PC-9 (cell line): ENCODE measurements around the gene SSBP4. TPM values are rescaled to one million over a fixed set of nuclear protein-coding genes. Genes with fewer than 3 reads are reported as not detected.

Experiments
- BruUV-seq: library from RNA; stranded (reverse); fragments of 400-500 nt; replicated peaks from 2 replicates; lab custom pipeline; 2021; lab: Mats Ljungman, UMichigan
- CTCF ChIA-PET: fragments of 300-600 bp; sonication (Branson Sonifier 250); formaldehyde crosslinking; loops from one replicate; lab custom pipeline; 2022; ENCODE audit warnings: antibody characterized with exemption; lab: Charles Lee
- POLR2A ChIA-PET: fragments of 300-600 bp; sonication (Branson Sonifier 250); formaldehyde crosslinking; loops from one replicate; lab custom pipeline; 2022; ENCODE audit warnings: antibody characterized with exemption; ENCODE audit not compliant: unreplicated experiment; lab: Charles Lee
- DNase-seq, 2 experiments: peaks; one replicate each; pipeline versions ENCODE4 v3.0.0 to v3.0.0-alpha.2; 2015 to 2022; ENCODE audit warnings: mixed read lengths in 1 of 2
- H2AFZ ChIP-seq: fragments of 200-600 bp; sonication (generic); 2 replicates; pipeline ENCODE4 v1.8.1; 2017; ENCODE audit warnings: antibody characterized with exemption
- H3F3A ChIP-seq: fragments of 200-600 bp; sonication (generic); 2 replicates; pipeline ENCODE4 v1.8.1; 2017; ENCODE audit warnings: antibody characterized with exemption, mild to moderate bottlenecking, low read depth; ENCODE audit not compliant: insufficient read depth
- H3K27ac ChIP-seq: fragments of 200-600 bp; sonication (generic); 2 replicates; pipeline ENCODE4 v1.6.1; 2016; ENCODE audit warnings: mixed run types
- H3K27me3 ChIP-seq: fragments of 200-600 bp; sonication (generic); 2 replicates; pipeline ENCODE4 v1.6.1; 2016; ENCODE audit warnings: low read depth, mixed run types; ENCODE audit not compliant: insufficient read depth
- H3K36me3 ChIP-seq: fragments of 200-600 bp; sonication (generic); 2 replicates; pipeline ENCODE4 v1.6.1; 2016; ENCODE audit warnings: low read depth, mixed run types
- H3K4me1 ChIP-seq: fragments of 200-600 bp; sonication (generic); replicated peaks from 2 replicates; pipeline ENCODE4 v1.6.1; 2016; ENCODE audit warnings: mixed run types; ENCODE audit not compliant: insufficient read depth
- H3K4me2 ChIP-seq: fragments of 200-600 bp; sonication (generic); 2 replicates; pipeline ENCODE4 v1.6.1; 2017; ENCODE audit warnings: mixed run types
- H3K4me3 ChIP-seq: fragments of 200-600 bp; sonication (generic); 2 replicates; pipeline ENCODE4 v1.6.1; 2016; ENCODE audit warnings: mixed run types
- H3K79me2 ChIP-seq: fragments of 200-600 bp; sonication (generic); 2 replicates; pipeline ENCODE4 v1.6.1; 2017; ENCODE audit warnings: low read depth, mixed run types
- H3K9me2 ChIP-seq: fragments of 200-600 bp; sonication (generic); 2 replicates; pipeline ENCODE4 v1.8.1; 2017; ENCODE audit warnings: mild to moderate bottlenecking; ENCODE audit not compliant: insufficient read depth
- H3K9me3 ChIP-seq: fragments of 200-600 bp; sonication (generic); 2 replicates; pipeline ENCODE4 v1.8.1; 2016; ENCODE audit warnings: low read depth; ENCODE audit not compliant: insufficient read depth
- H4K20me1 ChIP-seq: fragments of 200-600 bp; sonication (generic); 2 replicates; pipeline ENCODE4 v1.8.1; 2017; ENCODE audit not compliant: insufficient read depth
- CTCF ChIP-seq: fragments of 200-600 bp; sonication (generic); conservative IDR thresholded peaks from 2 replicates; pipeline ENCODE4 v1.6.1; 2017; ENCODE audit warnings: mixed run types, antibody characterized with exemption, mild to moderate bottlenecking, moderate library complexity
- EZH2 ChIP-seq: fragments of 200-600 bp; sonication (generic); IDR thresholded peaks from 2 replicates; pipeline ENCODE4 v1.8.0; 2017; ENCODE audit warnings: antibody characterized with exemption, low read depth
- intact Hi-C: fragments of 100-400 bp; cut with micrococcal nuclease; formaldehyde crosslinking; loops from one replicate; pipeline ENCODE4 v1.10.0; 2022; ENCODE audit not compliant: unreplicated experiment
- total RNA-seq: library from RNA; stranded (reverse); gene quantifications from 2 replicates; pipeline ENCODE4 v1.2.3, GENCODE V29; 2021

Gene SSBP4
- total RNA-seq, 1 experiment from 2014 or later = 56.6 TPM

GRCh38 chr19:18480006-18480691 is 61.0 kb downstream of the SSBP4 start:
- H3K27ac ChIP-seq = no peak overlapping the region

GRCh38 chr19:18481505-18482222 is 62.5 kb downstream of the SSBP4 start:
- Histone ChIP-seq H3K36me3 (no peaks in the 10 kb centered on the region), H2AFZ (no peak overlapping the region), H3K9me3 (no peaks in the 10 kb centered on the region), H3K4me3 (no peak overlapping the region), H3F3A (peaks cover 38% of the 10 kb centered on the region), H3K9me2 (no peaks in the 10 kb centered on the region), H4K20me1 (peaks cover 48% of the 10 kb centered on the region), H3K4me1 (peaks cover 28% of the 10 kb centered on the region), H3K27ac (no peak overlapping the region), H3K4me2 (no peak overlapping the region), H3K27me3 (no peaks in the 10 kb centered on the region), H3K79me2 (peaks cover 97% of the 10 kb centered on the region)
- intact Hi-C loops = no loop called here
- TF ChIP-seq EZH2 (no peak), CTCF (no peak)
- ChIA-PET POLR2A (no interaction called here), CTCF (interaction anchor here (0.6 kb wide), 1 partner anchor 35 kb away, joined by 3 read pairs; no protein-coding TSS in a partner anchor)
- no peak for DNase-seq
- no TSS peak for BruUV-seq

More at GRCh38 chr19:18480006-18480691, 61.0 kb downstream of the SSBP4 start:
- ChIA-PET CTCF (interaction anchor here (1.1 kb wide), 1 partner anchor 13 kb away, joined by 4 read pairs; no protein-coding TSS in a partner anchor), POLR2A (no interaction called here)
- no peak overlapping the region for H3K4me2 ChIP-seq
- H3K4me1 ChIP-seq = peaks cover 22% of the 10 kb centered on the region
- no peaks in the 10 kb centered on the region for H3K27me3 ChIP-seq
- H4K20me1 ChIP-seq = peaks cover 37% of the 10 kb centered on the region
- no peak overlapping the region for H2AFZ ChIP-seq
- H3K9me3 ChIP-seq = no peaks in the 10 kb centered on the region
- BruUV-seq = no TSS peak
- intact Hi-C loops = no loop called here
- H3K9me2 ChIP-seq = no peaks in the 10 kb centered on the region
- peaks cover 37% of the 10 kb centered on the region for H3F3A ChIP-seq
- H3K4me3 ChIP-seq = no peak overlapping the region
- DNase-seq = no peak
- TF ChIP-seq EZH2 (no peak), CTCF (no peak)
- peaks cover 94% of the 10 kb centered on the region for H3K79me2 ChIP-seq
- no peaks in the 10 kb centered on the region for H3K36me3 ChIP-seq

- H3K27me3 ChIP-seq = no peaks in the 10 kb centered on the region
- H2AFZ ChIP-seq = no peak overlapping the region
- peaks cover 31% of the 10 kb centered on the region for H3K4me1 ChIP-seq
- no peaks in the 10 kb centered on the region for H3K9me3 ChIP-seq
- no peak overlapping the region for H3K4me2 ChIP-seq
- no peaks in the 10 kb centered on the region for H3K36me3 ChIP-seq
- no TSS peak for BruUV-seq
- no peaks in the 10 kb centered on the region for H3K9me2 ChIP-seq
- peaks cover 62% of the 10 kb centered on the region for H4K20me1 ChIP-seq
- DNase-seq = no peak
- intact Hi-C loops = no loop called here
- no peak overlapping the region for H3K27ac ChIP-seq
- ChIA-PET POLR2A (no interaction called here), CTCF (interaction anchor here (0.7 kb wide), 1 partner anchor 23 kb away, joined by 4 read pairs; no protein-coding TSS in a partner anchor)
- TF ChIP-seq CTCF = no peak
- no peak for TF ChIP-seq EZH2
- H3F3A ChIP-seq = peaks cover 31% of the 10 kb centered on the region
- peaks cover 93% of the 10 kb centered on the region for H3K79me2 ChIP-seq
- no peak overlapping the region for H3K4me3 ChIP-seq
These were observed 64.1 kb downstream of the SSBP4 start for GRCh38 chr19:18483119-18483890.
